Liver (tissue), 9 donors: ENCODE measurements around the gene LRMDA. TPM values are rescaled to one million over a fixed set of nuclear protein-coding genes. Genes with fewer than 3 reads are reported as not detected.

Experiments used
- DNase-seq: peaks from one replicate; pipeline ENCODE4 v3.0.0-alpha.2; 2017; ENCODE audit warnings: low spot score
- H3K27ac ChIP-seq, 2 donors: one replicate each; pipeline ENCODE4 v1.7.0; 2013; ENCODE audit warnings: inconsistent platforms in 2 of 2, low read length in 2 of 2, control low read depth in 1 of 2, low read depth in 1 of 2, mild to moderate bottlenecking in 1 of 2
- H3K27me3 ChIP-seq, 4 donors: one replicate each; pipeline versions ENCODE4 v1.6.1 to v1.7.0; 2013; ENCODE audit warnings: low read length in 3 of 4, inconsistent platforms in 1 of 4, mild to moderate bottlenecking in 1 of 4, moderate library complexity in 1 of 4; ENCODE audit not compliant: control insufficient read depth in 4 of 4, insufficient read depth in 4 of 4
- H3K36me3 ChIP-seq, 4 donors: one replicate each; pipeline versions ENCODE4 v1.6.1 to v1.7.0; 2013; ENCODE audit warnings: low read length in 3 of 4, mild to moderate bottlenecking in 3 of 4, low read depth in 1 of 4, moderate library complexity in 1 of 4; ENCODE audit not compliant: control insufficient read depth in 4 of 4, insufficient read depth in 3 of 4
- H3K4me1 ChIP-seq, 4 donors: one replicate each; pipeline versions ENCODE4 v1.6.1 to v1.7.0; 2013; ENCODE audit warnings: low read length in 3 of 4, mild to moderate bottlenecking in 3 of 4, moderate library complexity in 1 of 4; ENCODE audit not compliant: control insufficient read depth in 4 of 4, insufficient read depth in 4 of 4
- H3K4me3 ChIP-seq, 3 donors: one replicate each; pipeline versions ENCODE4 v1.6.1 to v1.7.0; 2013; ENCODE audit warnings: low read length in 3 of 3, control low read depth in 1 of 3, low read depth in 1 of 3, mild to moderate bottlenecking in 1 of 3
- H3K9ac ChIP-seq, 2 donors: one replicate each; pipeline ENCODE4 v1.7.0; 2013; ENCODE audit warnings: low read length in 2 of 2, mild to moderate bottlenecking in 2 of 2, moderate library complexity in 2 of 2, control low read depth in 1 of 2, low read depth in 1 of 2
- H3K9me3 ChIP-seq, 4 donors: one replicate each; pipeline versions ENCODE4 v1.6.1 to v1.7.0; 2013; ENCODE audit warnings: low read length in 3 of 4; ENCODE audit not compliant: control insufficient read depth in 4 of 4
- EGR1 ChIP-seq, 2 donors: IDR thresholded peaks; 2 replicates each; pipeline ENCODE4 v1.6.1; 2016 to 2018; ENCODE audit warnings: antibody characterized with exemption in 2 of 2, low read depth in 2 of 2
- FOXA1 ChIP-seq: IDR thresholded peaks from 2 replicates; pipeline ENCODE4 v1.6.1; 2016; ENCODE audit warnings: antibody characterized with exemption
- FOXA2 ChIP-seq: IDR thresholded peaks from 2 replicates; pipeline ENCODE4 v1.6.1; 2016; ENCODE audit warnings: antibody characterized with exemption
- GABPA ChIP-seq, 2 donors: IDR thresholded peaks in 1 of 2; conservative IDR thresholded peaks in 1 of 2; 2 replicates each; pipeline ENCODE4 v1.6.1; 2016; ENCODE audit warnings: antibody characterized with exemption in 2 of 2, mild to moderate bottlenecking in 1 of 2, moderate library complexity in 1 of 2
- HNF4A ChIP-seq, 2 donors: conservative IDR thresholded peaks; 2 replicates each; pipeline ENCODE4 v1.6.1; 2016; ENCODE audit warnings: antibody characterized with exemption in 2 of 2, mild to moderate bottlenecking in 2 of 2
- HNF4G ChIP-seq: IDR thresholded peaks from 2 replicates; pipeline ENCODE4 v1.6.1; 2016; ENCODE audit warnings: antibody characterized with exemption
- JUND ChIP-seq, 2 donors: IDR thresholded peaks; 2 replicates each; pipeline ENCODE4 v1.6.1; 2016; ENCODE audit warnings: antibody characterized with exemption in 2 of 2
- NR2F2 ChIP-seq: IDR thresholded peaks from 2 replicates; pipeline ENCODE4 v1.6.1; 2016; ENCODE audit warnings: antibody characterized with exemption
- RAD21 ChIP-seq, 2 donors: IDR thresholded peaks; 2 replicates each; pipeline ENCODE4 v1.6.1; 2016; ENCODE audit warnings: antibody characterized with exemption in 2 of 2, mild to moderate bottlenecking in 2 of 2
- RXRA ChIP-seq, 2 donors: IDR thresholded peaks; 2 replicates each; pipeline ENCODE4 v1.6.1; 2017 to 2018; ENCODE audit warnings: antibody characterized with exemption in 2 of 2, mild to moderate bottlenecking in 1 of 2
- SP1 ChIP-seq: IDR thresholded peaks from 2 replicates; pipeline ENCODE4 v1.6.1; 2018; ENCODE audit warnings: antibody characterized with exemption, mild to moderate bottlenecking
- TAF1 ChIP-seq: conservative IDR thresholded peaks from 2 replicates; pipeline ENCODE4 v1.6.1; 2016; ENCODE audit warnings: antibody characterized with exemption, mild to moderate bottlenecking
- YY1 ChIP-seq: IDR thresholded peaks from 2 replicates; pipeline ENCODE4 v1.6.1; 2016; ENCODE audit warnings: antibody characterized with exemption, mild to moderate bottlenecking
- ZBTB33 ChIP-seq: IDR thresholded peaks from 2 replicates; pipeline ENCODE4 v1.6.1; 2016; ENCODE audit warnings: antibody characterized with exemption
- WGBS: extraction: QIAGEN DNeasy Blood & Tissue Kit; methylation state at CpG from one replicate; pipeline ENCODE4 v1.1.7; 2013; 5-methylcytosine and 5-hydroxymethylcytosine counted together
- polyA plus RNA-seq, 2 donors: library from polyadenylated mRNA; stranded (reverse) in 1 of 2; unstranded in 1 of 2; fragments of 200-250 nt in 1 of 2; fragments of >200 nt in 1 of 2; fragmentation: Nextera tagmentation in 1 of 2; extraction: Ambion mirVana in 1 of 2; gene quantifications; one replicate each; pipeline versions ENCODE4 v1.2.1 to v1.2.3, GENCODE V29; 2013 to 2015
- total RNA-seq, 2 donors: library from RNA; depleted of rRNA; stranded (reverse); fragments of >200 nt; gene quantifications; one replicate each; pipeline ENCODE4 v1.2.3, GENCODE V29; 2014
- TF ChIP-seq, protein P1 (sequence below): IDR thresholded peaks from 2 replicates; pipeline ENCODE4 v1.6.1; 2016; ENCODE audit warnings: antibody characterized with exemption
- TF ChIP-seq, protein P2 (sequence below): fragments of 150-350 bp; IDR thresholded peaks from 2 replicates; pipeline ENCODE4 v1.5.1; 2017; ENCODE audit warnings: improper control_type of control experiment, low read depth, low read length; ENCODE audit not compliant: missing input control
- TF ChIP-seq, protein P3 (sequence below): IDR thresholded peaks from 2 replicates; pipeline ENCODE4 v1.6.1; 2016; ENCODE audit warnings: antibody characterized with exemption
- TF ChIP-seq, protein P4 (sequence below): IDR thresholded peaks from 2 replicates; pipeline ENCODE4 v1.6.1; 2016; ENCODE audit warnings: antibody characterized with exemption, mild to moderate bottlenecking
- donor health status: healthy.
- donor health status: healthy.
- donor health status: healthy.
- donor health status: healthy.
- donor health status: healthy.

Gene LRMDA
- total and polyA plus RNA-seq, 4 donors = 7.9 to 15.8 (median 11.3) TPM

DNA sequence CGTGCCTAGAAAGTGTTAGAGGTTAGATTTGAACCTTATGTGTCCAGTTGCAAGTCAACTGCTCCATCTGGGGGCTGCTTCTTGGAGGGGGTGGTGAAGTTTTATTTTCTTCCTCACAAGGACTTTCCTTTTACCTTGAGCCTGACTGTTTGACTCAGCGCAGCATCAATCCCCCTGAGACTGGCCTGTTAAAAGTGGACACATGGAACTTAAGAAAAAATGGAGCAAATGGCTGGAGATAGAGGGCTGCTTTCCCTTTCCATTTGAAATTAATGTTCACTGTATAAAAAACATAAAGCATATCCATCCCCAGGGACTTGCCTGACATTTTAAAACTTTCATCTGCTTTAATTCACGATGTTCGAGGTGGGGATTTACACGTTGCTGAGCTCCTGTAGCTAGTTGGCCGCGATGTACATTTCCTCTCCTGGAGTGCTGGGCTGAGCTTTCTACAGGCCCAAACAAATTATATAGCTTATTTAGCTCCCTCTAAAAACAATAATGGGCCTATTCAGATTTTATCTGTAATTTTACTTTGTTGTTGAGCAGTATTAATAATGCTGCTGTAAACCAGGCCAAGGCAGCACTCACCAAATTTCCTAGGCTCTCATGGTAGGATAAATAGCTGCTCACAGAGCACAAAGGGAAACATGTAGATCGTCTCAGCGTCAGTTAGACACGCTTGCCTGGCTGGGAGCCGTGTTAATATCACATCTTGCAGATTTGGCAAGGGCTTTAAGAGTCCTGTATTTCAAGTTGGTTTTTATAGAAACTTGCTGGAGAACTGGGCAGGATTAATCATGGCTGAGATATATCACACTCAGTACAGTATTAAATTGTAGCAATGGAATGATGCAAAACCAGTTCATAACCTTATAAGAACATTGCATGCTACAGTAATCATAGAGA lies 251.5 kb downstream of the LRMDA start:
- WGBS = 95% methylated on average over 11 of the region's 11 CpGs
- TF ChIP-seq NR2F2 (no peak), SP1 (no peak), GABPA (IDR thresholded peaks at IDR 0.05 in 1 of 2, conservative IDR thresholded peaks at IDR 0.05 in 1 of 2) (no peak), RXRA (IDR thresholded peaks at IDR 0.05) (no peak), YY1 (no peak), FOXA1 (no peak), FOXA2 (no peak), EGR1 (IDR thresholded peaks at IDR 0.05; ENCODE audit: low read depth in 2 of 2) (no peak), TAF1 (no peak)
- TF ChIP-seq, protein P1, sequence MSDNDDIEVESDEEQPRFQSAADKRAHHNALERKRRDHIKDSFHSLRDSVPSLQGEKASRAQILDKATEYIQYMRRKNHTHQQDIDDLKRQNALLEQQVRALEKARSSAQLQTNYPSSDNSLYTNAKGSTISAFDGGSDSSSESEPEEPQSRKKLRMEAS = no peak

GRCh38 chr10:75685187-75685586 lies 253.8 kb downstream of the LRMDA start:
- H3K9ac ChIP-seq = no peak overlapping the region
- TF ChIP-seq HNF4A (conservative IDR thresholded peaks at IDR 0.05) (no peak), YY1 (no peak), NR2F2 (no peak), SP1 (no peak), GABPA (IDR thresholded peaks at IDR 0.05 in 1 of 2, conservative IDR thresholded peaks at IDR 0.05 in 1 of 2) (no peak), TAF1 (no peak), HNF4G (no peak), FOXA1 (no peak), RAD21 (IDR thresholded peaks at IDR 0.05) (no peak), ZBTB33 (no peak), JUND (IDR thresholded peaks at IDR 0.05) (no peak), RXRA (IDR thresholded peaks at IDR 0.05) (no peak), EGR1 (IDR thresholded peaks at IDR 0.05; ENCODE audit: low read depth in 2 of 2) (no peak)
- TF ChIP-seq, protein P2, sequence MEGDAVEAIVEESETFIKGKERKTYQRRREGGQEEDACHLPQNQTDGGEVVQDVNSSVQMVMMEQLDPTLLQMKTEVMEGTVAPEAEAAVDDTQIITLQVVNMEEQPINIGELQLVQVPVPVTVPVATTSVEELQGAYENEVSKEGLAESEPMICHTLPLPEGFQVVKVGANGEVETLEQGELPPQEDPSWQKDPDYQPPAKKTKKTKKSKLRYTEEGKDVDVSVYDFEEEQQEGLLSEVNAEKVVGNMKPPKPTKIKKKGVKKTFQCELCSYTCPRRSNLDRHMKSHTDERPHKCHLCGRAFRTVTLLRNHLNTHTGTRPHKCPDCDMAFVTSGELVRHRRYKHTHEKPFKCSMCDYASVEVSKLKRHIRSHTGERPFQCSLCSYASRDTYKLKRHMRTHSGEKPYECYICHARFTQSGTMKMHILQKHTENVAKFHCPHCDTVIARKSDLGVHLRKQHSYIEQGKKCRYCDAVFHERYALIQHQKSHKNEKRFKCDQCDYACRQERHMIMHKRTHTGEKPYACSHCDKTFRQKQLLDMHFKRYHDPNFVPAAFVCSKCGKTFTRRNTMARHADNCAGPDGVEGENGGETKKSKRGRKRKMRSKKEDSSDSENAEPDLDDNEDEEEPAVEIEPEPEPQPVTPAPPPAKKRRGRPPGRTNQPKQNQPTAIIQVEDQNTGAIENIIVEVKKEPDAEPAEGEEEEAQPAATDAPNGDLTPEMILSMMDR = no peak
- TF ChIP-seq, protein P1 = no peak
- TF ChIP-seq, protein P3, sequence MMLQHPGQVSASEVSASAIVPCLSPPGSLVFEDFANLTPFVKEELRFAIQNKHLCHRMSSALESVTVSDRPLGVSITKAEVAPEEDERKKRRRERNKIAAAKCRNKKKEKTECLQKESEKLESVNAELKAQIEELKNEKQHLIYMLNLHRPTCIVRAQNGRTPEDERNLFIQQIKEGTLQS = no peak
- TF ChIP-seq, protein P4, sequence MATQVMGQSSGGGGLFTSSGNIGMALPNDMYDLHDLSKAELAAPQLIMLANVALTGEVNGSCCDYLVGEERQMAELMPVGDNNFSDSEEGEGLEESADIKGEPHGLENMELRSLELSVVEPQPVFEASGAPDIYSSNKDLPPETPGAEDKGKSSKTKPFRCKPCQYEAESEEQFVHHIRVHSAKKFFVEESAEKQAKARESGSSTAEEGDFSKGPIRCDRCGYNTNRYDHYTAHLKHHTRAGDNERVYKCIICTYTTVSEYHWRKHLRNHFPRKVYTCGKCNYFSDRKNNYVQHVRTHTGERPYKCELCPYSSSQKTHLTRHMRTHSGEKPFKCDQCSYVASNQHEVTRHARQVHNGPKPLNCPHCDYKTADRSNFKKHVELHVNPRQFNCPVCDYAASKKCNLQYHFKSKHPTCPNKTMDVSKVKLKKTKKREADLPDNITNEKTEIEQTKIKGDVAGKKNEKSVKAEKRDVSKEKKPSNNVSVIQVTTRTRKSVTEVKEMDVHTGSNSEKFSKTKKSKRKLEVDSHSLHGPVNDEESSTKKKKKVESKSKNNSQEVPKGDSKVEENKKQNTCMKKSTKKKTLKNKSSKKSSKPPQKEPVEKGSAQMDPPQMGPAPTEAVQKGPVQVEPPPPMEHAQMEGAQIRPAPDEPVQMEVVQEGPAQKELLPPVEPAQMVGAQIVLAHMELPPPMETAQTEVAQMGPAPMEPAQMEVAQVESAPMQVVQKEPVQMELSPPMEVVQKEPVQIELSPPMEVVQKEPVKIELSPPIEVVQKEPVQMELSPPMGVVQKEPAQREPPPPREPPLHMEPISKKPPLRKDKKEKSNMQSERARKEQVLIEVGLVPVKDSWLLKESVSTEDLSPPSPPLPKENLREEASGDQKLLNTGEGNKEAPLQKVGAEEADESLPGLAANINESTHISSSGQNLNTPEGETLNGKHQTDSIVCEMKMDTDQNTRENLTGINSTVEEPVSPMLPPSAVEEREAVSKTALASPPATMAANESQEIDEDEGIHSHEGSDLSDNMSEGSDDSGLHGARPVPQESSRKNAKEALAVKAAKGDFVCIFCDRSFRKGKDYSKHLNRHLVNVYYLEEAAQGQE = no peak
- H3K27ac ChIP-seq = no peak overlapping the region
- DNase-seq = no peak
- H3K4me1 ChIP-seq = peaks cover 0 to 17% (median 6%) of the 10 kb centered on the region in 4 donors
- no peaks in the 10 kb centered on the region for H3K27me3 ChIP-seq
- H3K36me3 ChIP-seq = peaks cover 0 to 3% (median 0%) of the 10 kb centered on the region in 4 donors
- H3K4me3 ChIP-seq = no peak overlapping the region
- H3K9me3 ChIP-seq = peaks cover 0 to 3% (median 0%) of the 10 kb centered on the region in 4 donors
- WGBS = 94% methylated on average over 1 of the region's 1 CpG

More for the DNA sequence above, 251.5 kb downstream of the LRMDA start:
- Histone ChIP-seq H3K27me3 (no peaks in the 10 kb centered on the region), H3K9ac (no peak overlapping the region), H3K4me3 (no peak overlapping the region), H3K27ac (no peak overlapping the region), H3K4me1 (peaks cover 0 to 12% (median 6%) of the 10 kb centered on the region in 4 donors), H3K36me3 (peaks cover 0 to 3% (median 0%) of the 10 kb centered on the region in 4 donors), H3K9me3 (peaks cover 0 to 2% (median 0%) of the 10 kb centered on the region in 4 donors)
- no peak for DNase-seq
